ENCODE results near the gene RTN4RL2.
A peak's percentile ranks its signal among the peaks of the same experiment; 100 is the strongest.

Gene RTN4RL2

GRCh38 chr11:57460022-57460757, at the start of gene RTN4RL2:
Gene RTN4RL2, plus strand, starts transcription at chr11:57460528. Its CDS starts 338 bp downstream, at chr11:57460866.
- DNase-seq (ENCODE audit: low spot score), result peak; percentile 88

DNA sequence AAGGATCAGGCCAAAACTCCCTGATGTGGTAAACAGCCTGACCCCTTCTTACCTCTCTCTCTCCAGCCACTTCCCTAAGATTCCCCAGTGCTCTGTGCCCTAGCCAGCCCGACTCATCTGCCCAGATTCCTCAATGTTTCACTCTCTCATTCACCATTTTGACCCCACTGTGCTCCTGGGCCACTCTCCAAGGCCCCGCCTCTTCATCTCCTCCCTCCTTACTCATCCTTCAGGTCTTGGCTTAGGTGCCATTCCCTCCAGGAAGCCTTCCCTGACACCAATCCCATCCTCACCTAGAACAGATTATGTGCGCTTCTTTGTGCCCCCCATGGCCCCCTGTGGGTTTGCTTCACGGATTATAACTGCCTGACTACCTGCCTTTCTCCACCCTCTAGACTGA, 46.6 kb upstream of the RTN4RL2 start:
- DNase-seq (ENCODE audit: low spot score), result no peak

DNA sequence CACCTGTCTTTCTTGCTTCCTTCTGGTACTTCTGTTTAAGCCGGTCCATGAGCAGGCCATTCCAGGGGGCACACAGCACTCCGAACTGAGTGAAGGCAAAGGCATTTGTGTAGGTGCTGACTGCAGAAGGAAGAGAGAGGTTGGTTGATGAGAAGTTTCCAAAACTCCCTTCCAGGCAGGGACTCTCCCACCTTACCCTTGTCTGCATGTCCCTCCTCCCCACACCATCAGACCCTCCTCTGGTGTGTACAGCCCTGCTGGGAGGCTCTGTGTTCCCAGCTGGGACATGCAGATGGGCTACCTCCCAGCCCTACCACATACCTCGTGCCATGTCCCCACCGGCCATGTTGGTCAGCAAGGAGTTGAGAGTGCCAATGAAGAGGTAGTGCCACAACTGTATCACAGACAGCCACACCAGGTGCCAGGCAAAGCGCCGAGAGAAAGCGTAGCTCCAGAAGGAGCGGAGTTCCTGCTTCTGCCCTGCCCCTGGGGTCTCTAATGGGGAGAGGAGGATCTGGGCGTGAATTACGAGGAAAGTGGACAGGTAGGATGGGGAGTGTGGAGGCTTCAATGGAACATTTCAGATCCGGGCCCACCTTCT, 45.6 kb upstream of the RTN4RL2 start:
- DNase-seq (ENCODE audit: low spot score), result no peak

DNA sequence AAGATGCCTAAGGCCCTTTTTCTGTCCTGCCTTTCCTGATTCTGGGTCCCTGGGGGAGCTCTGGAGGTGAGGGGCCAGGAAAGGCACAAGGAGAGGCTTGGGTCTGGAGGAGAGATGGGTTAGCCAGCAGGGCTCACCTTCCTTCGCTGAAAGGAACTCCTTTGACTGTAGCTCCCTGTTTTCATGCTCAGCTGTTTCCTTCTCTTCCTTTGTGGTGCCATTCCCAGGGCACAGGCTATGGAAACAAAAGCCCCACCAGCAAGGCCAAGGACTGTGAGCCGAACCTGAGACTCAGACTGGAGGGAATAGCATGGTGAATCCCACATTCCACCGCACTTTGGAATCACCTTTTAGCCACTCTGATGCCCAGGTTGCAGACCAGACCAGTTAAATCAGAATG, 43.9 kb upstream of the RTN4RL2 start:
- DNase-seq (ENCODE audit: low spot score), result no peak

DNA sequence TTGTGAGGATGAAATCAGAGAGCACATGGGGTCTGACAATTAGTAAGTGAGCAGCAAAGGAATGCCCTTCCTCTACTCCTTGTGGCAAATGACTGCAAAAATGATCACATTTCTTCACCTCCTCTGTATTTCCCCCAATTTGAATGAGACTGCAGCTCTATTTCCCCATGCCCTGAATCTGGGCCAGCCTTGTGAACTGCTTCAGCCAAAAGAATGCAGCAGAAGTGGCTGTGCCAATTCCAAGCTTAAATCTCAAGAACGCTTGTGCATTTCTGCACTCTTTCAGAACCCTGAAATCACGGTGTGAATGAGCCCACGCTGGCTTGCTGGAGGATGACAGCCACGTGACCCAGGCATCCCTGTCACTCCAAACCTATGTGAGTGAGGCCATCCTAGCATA, 43.3 kb upstream of the RTN4RL2 start:
- DNase-seq (ENCODE audit: low spot score), result no peak

GRCh38 chr11:57418131-57418530, 42.2 kb upstream of the RTN4RL2 start:
- DNase-seq (ENCODE audit: low spot score), result no peak

- DNase-seq (ENCODE audit: low spot score), result no peak
Observed at GRCh38 chr11:57419146-57419545, 41.2 kb upstream of the RTN4RL2 start.

GRCh38 chr11:57421066-57421465, 39.3 kb upstream of the RTN4RL2 start:
- DNase-seq (ENCODE audit: low spot score), result no peak

GRCh38 chr11:57421805-57422204, 38.5 kb upstream of the RTN4RL2 start:
- DNase-seq (ENCODE audit: low spot score), result no peak

GRCh38 chr11:57422669-57423068, 37.7 kb upstream of the RTN4RL2 start:
- no peak for DNase-seq (ENCODE audit: low spot score)

DNA sequence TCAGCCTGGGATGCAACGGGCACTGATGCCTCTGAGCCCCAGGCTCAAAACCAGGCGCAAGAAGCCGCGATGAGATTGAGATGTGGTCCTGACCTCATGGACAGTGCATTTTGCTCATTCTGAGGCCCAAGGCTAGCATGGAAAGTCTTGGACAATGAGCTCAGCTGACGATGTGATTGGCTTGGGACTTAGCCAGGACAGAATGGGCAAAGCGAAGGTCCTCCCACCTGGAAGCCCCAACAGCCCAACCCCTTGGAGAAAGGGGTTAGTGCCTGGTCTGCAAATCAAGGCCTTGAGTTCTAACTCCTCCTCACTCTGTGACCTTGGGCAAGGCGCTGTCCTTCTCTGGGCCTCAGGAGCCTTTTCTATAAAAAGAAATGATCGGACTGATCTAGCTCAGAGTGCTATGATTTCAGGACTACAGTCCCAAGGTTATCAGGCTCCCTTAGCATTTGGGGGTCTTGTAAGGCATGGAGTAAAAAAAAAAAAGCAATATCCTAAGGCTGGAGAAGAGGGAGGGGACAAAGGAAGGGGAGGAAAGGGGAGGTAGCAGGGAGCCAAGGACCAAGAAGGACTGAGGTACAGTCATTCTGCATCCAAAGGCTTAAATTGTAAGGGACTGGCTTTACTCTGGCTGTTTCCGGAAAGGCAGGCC, 36.1 kb upstream of the RTN4RL2 start:
- no peak for DNase-seq (ENCODE audit: low spot score)

GRCh38 chr11:57424792-57425564, 35.4 kb upstream of the RTN4RL2 start:
- no peak for DNase-seq (ENCODE audit: low spot score)

- DNase-seq (ENCODE audit: low spot score), result no peak
Observed at GRCh38 chr11:57425565-57426438, 34.5 kb upstream of the RTN4RL2 start.

- DNase-seq (ENCODE audit: low spot score), result no peak
Observed at GRCh38 chr11:57426439-57426928, 33.8 kb upstream of the RTN4RL2 start.

DNA sequence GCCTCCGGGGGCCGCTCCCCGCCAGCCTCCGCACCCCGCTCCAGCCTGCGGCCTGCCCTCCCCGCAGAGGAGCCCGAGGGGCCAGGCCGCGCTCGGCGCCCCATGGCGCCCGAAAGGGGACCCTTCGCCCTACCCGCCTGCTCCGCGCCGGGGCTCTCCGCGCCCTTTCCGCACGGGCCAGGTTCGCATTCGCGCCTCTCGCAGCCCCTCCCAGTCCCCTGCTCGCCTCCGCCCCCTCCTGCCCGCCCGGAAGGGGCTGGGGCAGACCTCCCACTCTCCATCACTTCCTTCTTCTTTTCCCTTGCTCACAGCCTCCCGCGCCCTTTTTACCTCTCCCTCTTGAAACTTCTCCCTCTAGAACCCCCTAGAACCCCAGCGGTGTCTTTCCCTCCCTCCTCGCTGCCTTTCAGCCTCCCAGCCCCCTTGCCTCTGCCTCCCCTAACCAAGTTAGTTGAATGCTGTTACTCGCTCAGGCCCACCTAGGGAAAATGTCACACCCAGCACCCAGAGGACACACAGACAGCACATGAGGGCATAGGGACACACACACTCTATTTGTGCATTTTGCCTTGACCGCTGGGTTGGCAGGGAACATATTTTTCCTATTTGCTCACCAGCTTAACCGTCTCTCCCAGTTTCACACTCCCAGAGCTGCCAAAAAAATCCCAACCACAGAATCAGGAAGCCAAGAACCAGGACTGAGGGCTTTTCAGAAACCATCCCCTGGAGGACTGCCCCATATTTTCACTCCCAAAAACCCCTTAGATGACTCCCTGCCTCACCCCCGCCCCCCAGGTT, 33.2 kb upstream of the RTN4RL2 start, which contains the start of gene SLC43A3:
Gene SLC43A3, minus strand, starts transcription at position 193 of the 798 bp plus-strand sequence. CDS start 949 bp downstream, outside the sequence.
- DNase-seq (ENCODE audit: low spot score), result peak; percentile 81

- no peak for DNase-seq (ENCODE audit: low spot score)
Observed at GRCh38 chr11:57427727-57428082, 32.6 kb upstream of the RTN4RL2 start.

- DNase-seq (ENCODE audit: low spot score), result no peak
Observed at GRCh38 chr11:57428643-57429042, 31.7 kb upstream of the RTN4RL2 start.

DNA sequence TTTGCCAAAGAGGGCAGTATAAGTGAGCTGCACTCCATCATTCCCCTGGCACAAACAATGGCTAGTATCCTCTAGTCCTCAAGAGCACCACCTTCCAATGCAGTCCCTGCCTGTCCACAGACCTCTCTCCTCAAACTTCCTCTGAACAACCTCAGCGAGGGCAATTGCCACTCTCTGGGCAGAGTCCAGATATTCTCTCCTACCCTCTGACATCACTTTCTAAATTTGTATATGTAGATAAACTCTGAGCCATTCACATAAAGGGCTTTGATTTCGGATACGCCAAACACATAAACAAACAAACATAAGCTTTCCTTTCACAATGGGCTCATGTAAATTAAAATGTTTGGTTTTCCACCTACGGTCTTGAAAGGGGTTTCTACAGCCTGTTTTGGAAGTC, 30.4 kb upstream of the RTN4RL2 start:
- no peak for DNase-seq (ENCODE audit: low spot score)

DNA sequence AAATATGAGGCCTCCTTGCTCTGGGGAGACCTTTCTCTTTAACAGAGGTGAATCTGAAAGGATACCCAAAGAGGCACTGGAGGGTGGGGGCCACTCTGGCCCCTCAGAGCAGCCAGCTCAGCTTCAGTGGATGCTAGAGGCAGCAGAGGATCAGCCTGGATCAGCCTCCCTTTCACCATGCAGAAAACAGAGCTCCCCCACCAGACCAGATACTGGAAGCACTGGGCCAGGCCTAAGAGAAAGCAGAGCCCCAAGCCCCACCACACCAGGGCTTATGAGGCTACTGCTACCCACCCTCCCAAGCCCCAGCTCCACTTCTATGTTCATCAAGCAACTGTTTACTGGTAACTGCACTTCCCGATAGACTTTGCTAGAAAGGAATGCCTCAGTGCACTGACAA, 29.4 kb upstream of the RTN4RL2 start:
- no peak for DNase-seq (ENCODE audit: low spot score)

GRCh38 chr11:57432149-57432561, 28.2 kb upstream of the RTN4RL2 start:
- no peak for DNase-seq (ENCODE audit: low spot score)

All from iPS-NIHi11 (cell line).